Left kidney (tissue), 1 donor: ENCODE measurements around the gene ERVFRD-1. TPM values are rescaled to one million over a fixed set of nuclear protein-coding genes. Genes with fewer than 3 reads are reported as not detected.

Experiments used
- polyA plus RNA-seq: library from polyadenylated mRNA; unstranded; fragments of 120-200 nt; gene quantifications from one replicate; pipeline ENCODE4 v1.2.1, GENCODE V29; 2013; ENCODE audit not compliant: insufficient read length

The ERVFRD-1 gene
- polyA plus RNA-seq, 1 donor: 0.13 TPM

Other genes with a start within 250 kb of the ERVFRD-1 start
- gene GCM2, start 229.7 kb downstream of the ERVFRD-1 start, polyA plus RNA-seq: 0.05 TPM
- 7.9 TPM for gene SYCP2L, start 224.7 kb downstream of the ERVFRD-1 start, polyA plus RNA-seq
- gene ELOVL2, start 67.4 kb downstream of the ERVFRD-1 start, polyA plus RNA-seq: 12.4 TPM
- 19.5 TPM for gene SMIM13, start 17.9 kb downstream of the ERVFRD-1 start, polyA plus RNA-seq
- 67.0 TPM for gene NEDD9, start 120.9 kb upstream of the ERVFRD-1 start, polyA plus RNA-seq